GM23338 (cell line): ENCODE results near the gene ITPRID1. TPM values are rescaled to one million over a fixed set of nuclear protein-coding genes. Genes with fewer than 3 reads are reported as not detected.

Source experiments
- ATAC-seq: fragments of 200-7000 bp; cut with Tn5 transposase; 3 replicates; pipeline ENCODE4 v1.9.1; 2020
- DNase-seq: peaks from one replicate; pipeline ENCODE4 v3.0.0-alpha.2; 2015; ENCODE audit warnings: low spot score
- H2AFZ ChIP-seq: fragments of 200-600 bp; sonication (generic); 2 replicates; pipeline ENCODE4 v1.8.0; 2016; ENCODE audit warnings: antibody characterized with exemption, mild to moderate bottlenecking, moderate library complexity
- H3F3A ChIP-seq: fragments of 200-600 bp; sonication (generic); replicated peaks from 2 replicates; pipeline ENCODE4 v1.8.0; 2017; ENCODE audit warnings: antibody characterized with exemption, mixed run types, low read depth
- H3K27ac ChIP-seq: fragments of 200-600 bp; sonication (generic); 2 replicates; pipeline ENCODE4 v1.6.1; 2016; ENCODE audit warnings: low read depth
- H3K27me3 ChIP-seq: fragments of 200-600 bp; sonication (generic); 2 replicates; pipeline ENCODE4 v1.8.0; 2016; ENCODE audit warnings: mild to moderate bottlenecking, mixed run types, moderate library complexity; ENCODE audit not compliant: insufficient read depth
- H3K36me3 ChIP-seq: fragments of 200-600 bp; sonication (generic); 2 replicates; pipeline ENCODE4 v1.8.0; 2016; ENCODE audit warnings: mild to moderate bottlenecking; ENCODE audit not compliant: insufficient read depth
- H3K4me1 ChIP-seq: fragments of 200-600 bp; sonication (generic); 2 replicates; pipeline ENCODE4 v1.8.0; 2016; ENCODE audit warnings: mild to moderate bottlenecking, moderate library complexity; ENCODE audit not compliant: insufficient read depth
- H3K4me2 ChIP-seq: fragments of 200-600 bp; sonication (generic); 2 replicates; pipeline ENCODE4 v1.7.1; 2017; ENCODE audit warnings: mixed run types
- H3K4me3 ChIP-seq: fragments of 200-600 bp; sonication (generic); 2 replicates; pipeline ENCODE4 v1.6.1; 2016; ENCODE audit warnings: mixed run types
- H3K79me2 ChIP-seq: fragments of 200-600 bp; sonication (generic); replicated peaks from 2 replicates; pipeline ENCODE4 v1.8.0; 2017; ENCODE audit warnings: mild to moderate bottlenecking; ENCODE audit not compliant: insufficient read depth
- H3K9me2 ChIP-seq: fragments of 200-600 bp; sonication (generic); 2 replicates; pipeline ENCODE4 v1.8.0; 2017; ENCODE audit not compliant: insufficient read depth
- H4K20me1 ChIP-seq: fragments of 200-600 bp; sonication (generic); replicated peaks from 2 replicates; pipeline ENCODE4 v1.8.0; 2017; ENCODE audit warnings: mild to moderate bottlenecking; ENCODE audit not compliant: insufficient read depth
- H3K27ac Mint-ChIP-seq: 2 replicates; pipeline ENCODE4 v1.8.0; 2020; ENCODE audit warnings: inconsistent platforms, mild to moderate bottlenecking, moderate library complexity, mixed read lengths
- H3K27me3 Mint-ChIP-seq: 3 replicates; pipeline ENCODE4 v1.8.0; 2022; ENCODE audit warnings: low read depth, mild to moderate bottlenecking, moderate library complexity, mixed read lengths, inconsistent platforms; ENCODE audit not compliant: insufficient read depth, poor library complexity
- H3K36me3 Mint-ChIP-seq: 3 replicates; pipeline ENCODE4 v1.8.0; 2021; ENCODE audit warnings: low read depth, mild to moderate bottlenecking, inconsistent platforms, moderate library complexity, mixed read lengths
- H3K4me1 Mint-ChIP-seq: 3 replicates; pipeline ENCODE4 v1.8.0; 2020; ENCODE audit warnings: mild to moderate bottlenecking, inconsistent platforms, mixed read lengths
- H3K4me3 Mint-ChIP-seq: 3 replicates; pipeline ENCODE4 v1.8.0; 2021; ENCODE audit warnings: moderate library complexity, mild to moderate bottlenecking, inconsistent platforms, mixed read lengths
- H3K9me3 Mint-ChIP-seq: 3 replicates; pipeline ENCODE4 v1.8.0; 2020; ENCODE audit warnings: moderate library complexity, mild to moderate bottlenecking, inconsistent platforms, mixed read lengths
- CREB1 ChIP-seq: fragments of 250-450 bp; sonication (Bioruptor Pico); IDR thresholded peaks from 2 replicates; pipeline ENCODE4 v1.5.0; 2020; ENCODE audit warnings: low read depth, mild to moderate bottlenecking, moderate library complexity
- CTCF ChIP-seq, 2 experiments: fragments of 200-600 bp in 1 of 2; sonication (generic) in 1 of 2; conservative IDR thresholded peaks; 2 replicates each; pipeline versions ENCODE4 v1.5.1 to v1.6.1; 2016 to 2017; ENCODE audit warnings: antibody characterized with exemption in 2 of 2, low read depth in 2 of 2, mild to moderate bottlenecking in 2 of 2, moderate library complexity in 1 of 2
- ETS1 ChIP-seq: IDR thresholded peaks from 2 replicates; pipeline ENCODE4 v1.6.1; 2016; ENCODE audit warnings: antibody characterized with exemption
- EZH2phosphoT487 ChIP-seq: fragments of 200-600 bp; sonication (generic); IDR thresholded peaks from one replicate; pipeline ENCODE4 v1.8.1; 2018; ENCODE audit warnings: antibody characterized with exemption; ENCODE audit not compliant: unreplicated experiment
- JUNB ChIP-seq: IDR thresholded peaks from one replicate; pipeline ENCODE4 v1.6.1; 2016; ENCODE audit warnings: antibody characterized with exemption; ENCODE audit not compliant: unreplicated experiment
- NANOG ChIP-seq: IDR thresholded peaks from 2 replicates; pipeline ENCODE4 v1.6.1; 2016; ENCODE audit warnings: antibody characterized with exemption, borderline replicate concordance
- POLR2AphosphoS5 ChIP-seq: IDR thresholded peaks from 2 replicates; pipeline ENCODE4 v1.6.1; 2016; ENCODE audit warnings: antibody characterized with exemption, low read depth
- REST ChIP-seq: IDR thresholded peaks from one replicate; pipeline ENCODE4 v1.6.1; 2018; ENCODE audit warnings: antibody characterized with exemption; ENCODE audit not compliant: unreplicated experiment
- STAT1 ChIP-seq: IDR thresholded peaks from one replicate; pipeline ENCODE4 v1.6.1; 2016; ENCODE audit warnings: antibody characterized with exemption; ENCODE audit not compliant: unreplicated experiment
- ZNF114 ChIP-seq: fragments of 250-450 bp; sonication (Bioruptor Pico); IDR thresholded peaks from 2 replicates; pipeline ENCODE4 v1.5.0; 2020; ENCODE audit warnings: mild to moderate bottlenecking, moderate library complexity
- ZNF331 ChIP-seq: fragments of 250-450 bp; sonication (Bioruptor Pico); IDR thresholded peaks from 2 replicates; pipeline ENCODE4 v1.5.0; 2020; ENCODE audit warnings: low read depth, mild to moderate bottlenecking, moderate library complexity
- ZNF462 ChIP-seq: fragments of 250-450 bp; sonication (Bioruptor Pico); IDR thresholded peaks from 2 replicates; pipeline ENCODE4 v1.5.0; 2020; ENCODE audit warnings: mild to moderate bottlenecking, moderate library complexity
- polyA plus RNA-seq: library from polyadenylated mRNA; unstranded; fragments of >200 nt; fragmentation: Nextera tagmentation; extraction: Ambion mirVana; gene quantifications from 2 replicates; pipeline ENCODE4 v1.2.1, GENCODE V29; 2016
- total RNA-seq: library from RNA; depleted of rRNA; stranded (reverse); fragments of >200 nt; shearing (Covaris generic); gene quantifications from 2 replicates; pipeline ENCODE4 v1.2.3, GENCODE V29; 2014

The ITPRID1 gene
- total and polyA plus RNA-seq, 2 experiments from 2014 or later = 0.05 to 0.45 TPM

- Histone ChIP-seq H3K27me3 (no peaks in the 10 kb centered on the region), H3K4me1 (peaks cover 49% of the 10 kb centered on the region), H3F3A (peaks cover 3% of the 10 kb centered on the region; the same call in 1 of the 2 replicates), H2AFZ (no peak overlapping the region), H3K79me2 (no peaks in the 10 kb centered on the region), H4K20me1 (no peaks in the 10 kb centered on the region), H3K27ac (no peak overlapping the region), H3K9me2 (no peaks in the 10 kb centered on the region; the same call in 1 of the 2 replicates), H3K36me3 (no peaks in the 10 kb centered on the region), H3K4me3 (no peak overlapping the region), H3K4me2 (no peak overlapping the region)
- no peaks in the 10 kb centered on the region for H3K9me3 Mint-ChIP-seq
- H3K4me3 Mint-ChIP-seq = no peak overlapping the region
- peaks cover 46% of the 10 kb centered on the region for H3K4me1 Mint-ChIP-seq
- H3K36me3 Mint-ChIP-seq = no peaks in the 10 kb centered on the region
- peaks cover 2% of the 10 kb centered on the region for H3K27me3 Mint-ChIP-seq
- ATAC-seq = no peak
- TF ChIP-seq STAT1 (no peak), CREB1 (CRISPR knock-in tag) (no peak), ZNF331 (no peak), POLR2AphosphoS5 (no peak), ZNF462 (no peak), ETS1 (no peak), EZH2phosphoT487 (no peak), REST (no peak), ZNF114 (CRISPR knock-in tag) (no peak), CTCF (conservative IDR thresholded peaks at IDR 0.05; ENCODE audit: low read depth in 2 of 2) (no peak), NANOG (no peak), JUNB (no peak)
- DNase-seq = no peak
- no peak overlapping the region for H3K27ac Mint-ChIP-seq
Observed at GRCh38 chr7:31690935-31691334, 177.0 kb downstream of the ITPRID1 start.
